Right hindlimb (tissue), 1 donor: ENCODE data around the gene CALCB.
A peak's percentile ranks its signal among the peaks of the same experiment; 100 is the strongest.

Experiments
- DNase-seq: peaks from one replicate; pipeline ENCODE4 v3.0.0-alpha.2; 2018

The CALCB gene

DNA sequence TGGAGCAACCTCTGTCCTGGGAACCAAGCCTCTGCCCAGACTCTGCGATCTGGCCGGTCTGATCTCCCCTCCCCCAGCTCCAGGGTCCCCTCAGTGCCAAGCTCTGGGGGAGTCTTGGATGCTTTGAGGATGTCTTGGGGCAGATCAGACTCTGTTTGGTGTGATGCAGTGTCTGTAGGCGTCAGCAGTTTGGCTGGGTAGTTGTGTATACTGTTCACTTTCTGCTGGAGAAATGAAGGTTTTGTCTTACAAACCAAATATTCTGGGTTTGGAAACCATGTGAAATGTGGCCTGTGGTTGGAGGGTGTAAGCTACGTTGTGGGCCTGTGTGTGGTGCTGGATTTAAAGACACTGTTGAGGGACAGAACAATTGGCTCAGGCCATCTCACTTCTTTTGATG is 46.0 kb downstream of the CALCB start:
- DNase-seq, result peak; percentile 46

DNA sequence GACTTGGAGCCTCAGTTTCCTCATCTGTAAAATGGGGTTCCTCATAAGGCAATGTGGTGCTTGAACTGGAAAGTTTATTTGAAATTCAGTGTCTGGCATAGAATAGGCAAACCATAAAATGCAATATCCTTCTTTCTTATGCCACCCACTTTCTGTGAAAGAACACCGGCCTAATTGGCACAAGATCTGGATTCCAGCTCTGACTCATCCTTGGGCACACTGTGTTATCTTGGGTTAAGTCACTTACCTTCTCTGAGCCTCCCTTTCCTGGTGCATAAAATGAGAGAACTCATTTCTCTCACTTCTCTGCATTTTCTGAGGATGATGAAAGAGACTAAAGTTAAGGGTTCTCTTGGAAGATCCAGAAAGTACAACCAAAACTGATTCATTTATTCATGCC is 46.4 kb downstream of the CALCB start:
- DNase-seq, result no peak

DNA sequence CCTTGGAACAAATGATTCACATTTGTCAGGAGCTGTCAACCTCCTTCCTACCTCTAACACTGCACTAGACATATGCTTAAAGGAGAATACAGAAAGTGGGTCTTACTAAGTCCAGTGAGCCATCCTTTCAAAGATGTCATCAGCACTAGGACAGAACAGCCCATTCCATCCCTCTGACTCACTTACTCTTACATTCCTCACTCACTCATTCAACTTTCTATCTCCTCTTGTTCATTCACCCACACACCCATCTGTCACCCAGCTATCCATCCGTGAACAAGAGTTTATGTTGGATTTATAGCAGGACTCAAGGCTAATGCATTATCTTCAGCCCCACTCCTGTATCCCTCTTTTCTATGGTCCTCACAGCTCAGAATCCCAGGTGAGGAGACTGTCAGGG is 50.5 kb downstream of the CALCB start:
- DNase-seq, result no peak

DNA sequence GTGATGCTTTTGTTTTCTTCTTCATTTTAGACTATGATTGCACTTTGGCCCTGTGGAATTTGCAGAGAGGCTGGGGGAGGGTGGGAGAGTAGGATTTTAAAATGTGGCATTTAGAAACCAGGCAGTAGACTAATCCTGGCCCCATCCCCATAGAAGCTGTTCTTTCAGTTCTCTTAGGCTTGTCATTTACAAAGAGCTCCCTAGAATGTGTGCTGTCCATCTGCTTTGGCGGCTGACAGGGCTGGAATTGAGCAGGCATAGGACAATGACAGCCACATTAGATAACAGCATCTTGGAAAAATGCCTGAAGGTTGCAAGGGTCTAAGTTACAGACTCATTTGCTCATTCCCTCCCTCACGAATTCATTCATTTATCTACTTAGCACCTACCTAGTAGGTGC is 51.1 kb downstream of the CALCB start:
- no peak for DNase-seq

DNA sequence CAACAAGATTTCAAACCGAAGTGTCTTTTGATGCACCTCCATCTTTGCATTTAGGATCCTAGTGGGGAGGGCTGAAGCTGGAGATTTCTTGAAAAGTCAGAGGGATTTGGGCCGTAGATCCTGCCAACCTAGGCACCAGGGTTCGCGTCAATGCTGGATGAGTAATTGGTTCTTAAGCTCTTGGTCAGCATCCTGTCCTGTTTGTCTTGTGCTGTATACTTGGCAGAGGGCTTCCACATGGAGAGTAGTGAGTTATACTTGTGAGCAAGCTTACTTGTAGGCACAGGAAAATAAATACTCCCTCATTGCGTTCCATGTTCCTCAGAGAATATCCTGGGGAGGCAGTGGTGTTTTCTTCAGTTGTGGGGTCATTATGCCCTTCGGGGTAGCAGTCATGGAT is 53.9 kb downstream of the CALCB start:
- DNase-seq, result no peak
